Measurements from ENCODE around the gene OR10X1.

OR10X1 gene, protein sequence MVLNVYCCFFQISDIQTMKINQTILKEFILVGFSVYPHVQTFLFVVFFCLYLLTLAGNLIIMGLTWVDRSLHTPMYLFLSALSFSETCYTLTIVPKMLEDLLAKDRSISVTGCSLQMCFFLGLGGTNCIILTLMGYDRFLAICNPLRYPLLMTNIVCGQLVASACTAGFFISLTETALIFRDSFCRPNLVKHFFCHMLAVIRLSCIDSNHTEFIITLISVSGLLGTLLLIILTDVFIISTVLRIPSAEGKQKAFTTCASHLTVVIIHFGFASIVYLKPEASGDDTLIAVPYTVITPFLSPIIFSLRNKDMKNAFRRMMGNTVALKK

DNA sequence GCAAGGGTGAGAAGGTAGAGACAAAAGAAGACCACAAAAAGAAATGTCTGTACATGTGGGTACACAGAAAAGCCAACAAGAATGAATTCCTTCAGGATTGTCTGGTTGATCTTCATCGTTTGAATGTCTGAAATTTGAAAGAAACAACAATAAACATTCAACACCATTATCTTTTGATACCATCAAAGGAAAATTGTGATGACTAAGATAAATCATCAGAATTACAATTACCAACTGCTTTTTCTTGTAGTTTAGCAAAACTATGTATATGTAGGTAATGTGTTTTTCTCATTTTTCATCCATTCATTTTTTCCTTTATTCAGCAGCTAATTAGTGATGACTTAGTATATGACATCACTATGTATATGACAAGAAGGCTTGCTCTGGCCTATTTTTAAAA, at the start of gene OR10X1:
Gene OR10X1 (minus strand): TSS at position 167 of the 400 bp plus-strand sequence. CDS start 0 bp downstream, at position 167.
- in situ Hi-C loops (cut with HindIII; ENCODE audit: low pct_ligation_motif_present, low sequenced_read_pairs) = no loop called here
- TF ChIP-seq, protein P1, sequence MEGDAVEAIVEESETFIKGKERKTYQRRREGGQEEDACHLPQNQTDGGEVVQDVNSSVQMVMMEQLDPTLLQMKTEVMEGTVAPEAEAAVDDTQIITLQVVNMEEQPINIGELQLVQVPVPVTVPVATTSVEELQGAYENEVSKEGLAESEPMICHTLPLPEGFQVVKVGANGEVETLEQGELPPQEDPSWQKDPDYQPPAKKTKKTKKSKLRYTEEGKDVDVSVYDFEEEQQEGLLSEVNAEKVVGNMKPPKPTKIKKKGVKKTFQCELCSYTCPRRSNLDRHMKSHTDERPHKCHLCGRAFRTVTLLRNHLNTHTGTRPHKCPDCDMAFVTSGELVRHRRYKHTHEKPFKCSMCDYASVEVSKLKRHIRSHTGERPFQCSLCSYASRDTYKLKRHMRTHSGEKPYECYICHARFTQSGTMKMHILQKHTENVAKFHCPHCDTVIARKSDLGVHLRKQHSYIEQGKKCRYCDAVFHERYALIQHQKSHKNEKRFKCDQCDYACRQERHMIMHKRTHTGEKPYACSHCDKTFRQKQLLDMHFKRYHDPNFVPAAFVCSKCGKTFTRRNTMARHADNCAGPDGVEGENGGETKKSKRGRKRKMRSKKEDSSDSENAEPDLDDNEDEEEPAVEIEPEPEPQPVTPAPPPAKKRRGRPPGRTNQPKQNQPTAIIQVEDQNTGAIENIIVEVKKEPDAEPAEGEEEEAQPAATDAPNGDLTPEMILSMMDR (IDR thresholded peaks at IDR 0.05; ENCODE audit: low read depth, low read length, missing control alignments) = no peak
- no peak within 1 kb of the TSS for H3K27ac ChIP-seq
- H3K4me3 ChIP-seq (ENCODE audit: low read depth, low read length) = no peak within 1 kb of the TSS
- DNase-seq = no peak
- H3K27me3 ChIP-seq (replicated peaks) = no peaks in the 10 kb centered on the region
- H3K36me3 ChIP-seq (replicated peaks) = no peaks in the 10 kb centered on the region

DNA sequence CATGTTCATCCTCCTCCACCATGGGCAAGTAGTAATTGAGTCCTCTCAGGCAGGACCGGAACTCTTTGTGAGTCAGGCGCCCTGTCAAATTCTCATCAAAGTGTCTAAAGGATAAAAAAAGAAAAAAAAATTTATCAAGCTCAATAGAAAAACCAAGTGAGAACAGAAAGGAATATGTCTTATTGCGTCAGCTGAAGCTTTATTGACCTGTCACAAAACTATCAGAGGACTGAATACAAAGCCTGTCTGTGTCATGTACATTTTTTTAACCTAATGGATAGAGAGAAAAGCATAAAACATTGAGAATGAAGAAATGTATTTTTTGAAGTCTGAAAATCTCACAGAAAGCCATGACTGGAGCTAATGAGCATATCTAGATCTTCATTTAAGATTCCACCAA, 34.1 kb upstream of the OR10X1 start:
- no peaks in the 10 kb centered on the region for H3K27me3 ChIP-seq (replicated peaks)
- H3K36me3 ChIP-seq (replicated peaks) = no peaks in the 10 kb centered on the region
- H3K27ac ChIP-seq = no peak overlapping the region
- in situ Hi-C loops (cut with HindIII; ENCODE audit: low pct_ligation_motif_present, low sequenced_read_pairs) = no loop called here
- no peak for DNase-seq
- no peak overlapping the region for H3K4me3 ChIP-seq (ENCODE audit: low read depth, low read length)
- TF ChIP-seq, protein P1 (IDR thresholded peaks at IDR 0.05; ENCODE audit: low read depth, low read length, missing control alignments) = no peak

DNA sequence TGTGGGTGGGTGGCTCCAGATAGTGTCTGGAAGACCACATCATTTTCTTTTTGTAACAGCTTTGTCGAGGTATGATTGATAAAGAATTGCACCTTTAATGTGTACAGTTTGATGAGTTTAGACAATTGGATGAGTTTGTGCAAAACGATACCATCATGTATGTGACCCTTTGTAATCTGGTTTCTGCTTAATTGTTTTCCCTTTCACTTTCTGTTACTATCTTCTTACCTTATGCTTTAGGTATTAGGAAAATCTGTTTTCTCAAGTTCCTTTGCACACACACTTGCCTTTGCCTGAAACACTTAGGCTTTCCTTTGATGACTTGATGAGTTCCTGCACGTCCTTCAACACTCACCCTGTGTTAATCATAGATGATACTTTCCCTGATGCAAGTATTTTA, 32.2 kb upstream of the OR10X1 start:
- no peak for DNase-seq

DNA sequence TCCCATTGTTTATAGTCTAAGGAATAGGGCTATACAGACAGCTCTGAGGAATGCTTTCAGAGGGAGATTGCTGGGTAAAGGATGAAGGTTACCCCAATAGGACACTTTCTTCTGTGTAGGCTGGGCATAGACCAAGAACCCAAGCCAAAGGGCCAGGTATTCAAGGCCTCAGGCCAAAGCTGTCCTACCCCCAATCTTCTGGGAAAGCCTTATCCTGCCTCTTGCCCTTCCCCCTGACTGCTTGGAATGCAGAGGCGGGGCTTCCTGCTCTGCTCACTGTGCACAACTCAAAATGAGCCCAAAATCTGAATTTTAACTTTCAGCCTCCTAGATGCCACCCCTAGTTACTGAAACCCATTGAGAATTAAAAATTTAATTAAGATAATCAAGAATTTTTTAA, 27.6 kb upstream of the OR10X1 start:
- no peaks in the 10 kb centered on the region for H3K27me3 ChIP-seq (replicated peaks)
- TF ChIP-seq, protein P1 (IDR thresholded peaks at IDR 0.05; ENCODE audit: low read depth, low read length, missing control alignments) = no peak
- DNase-seq = no peak
- no peak overlapping the region for H3K4me3 ChIP-seq (ENCODE audit: low read depth, low read length)
- no peak overlapping the region for H3K27ac ChIP-seq
- no peaks in the 10 kb centered on the region for H3K36me3 ChIP-seq (replicated peaks)
- in situ Hi-C loops (cut with HindIII; ENCODE audit: low pct_ligation_motif_present, low sequenced_read_pairs) = no loop called here

More for the DNA sequence above, 32.2 kb upstream of the OR10X1 start:
- in situ Hi-C loops (cut with HindIII; ENCODE audit: low pct_ligation_motif_present, low sequenced_read_pairs) = no loop called here
- Histone ChIP-seq H3K27me3 (replicated peaks) (no peaks in the 10 kb centered on the region), H3K36me3 (replicated peaks) (no peaks in the 10 kb centered on the region), H3K27ac (no peak overlapping the region), H3K4me3 (ENCODE audit: low read depth, low read length) (no peak overlapping the region)
- TF ChIP-seq, protein P1 (IDR thresholded peaks at IDR 0.05; ENCODE audit: low read depth, low read length, missing control alignments) = no peak

DNA sequence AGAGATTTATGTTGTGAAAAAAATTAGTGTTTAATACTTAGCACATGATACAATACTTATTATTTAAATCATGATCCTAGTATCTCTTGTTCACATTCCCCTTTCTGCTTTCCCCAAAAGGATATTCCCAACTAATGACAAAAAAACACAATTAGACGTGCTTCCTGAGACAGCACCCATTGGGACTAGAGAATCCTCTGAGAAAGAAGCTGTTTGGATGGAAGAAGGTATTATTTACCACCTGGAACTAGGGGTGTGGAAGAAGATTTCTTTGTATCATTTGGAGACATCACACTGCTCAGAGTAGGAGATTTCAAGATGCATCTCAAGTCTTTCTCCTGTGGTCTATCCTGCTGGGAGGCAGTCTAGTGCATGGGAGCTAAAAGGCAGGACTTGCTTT, 25.3 kb upstream of the OR10X1 start, which contains the start of gene OR10Z1:
Gene OR10Z1 (plus strand): TSS at position 301 of the 400 bp plus-strand sequence. CDS start 1,171 bp downstream, outside the sequence.
- no peak within 1 kb of the TSS for H3K27ac ChIP-seq
- no peak within 1 kb of the TSS for H3K4me3 ChIP-seq (ENCODE audit: low read depth, low read length)
- no peak for DNase-seq
- in situ Hi-C loops (cut with HindIII; ENCODE audit: low pct_ligation_motif_present, low sequenced_read_pairs) = no loop called here
- TF ChIP-seq, protein P1 (IDR thresholded peaks at IDR 0.05; ENCODE audit: low read depth, low read length, missing control alignments) = no peak
- no peaks in the 10 kb centered on the region for H3K36me3 ChIP-seq (replicated peaks)
- H3K27me3 ChIP-seq (replicated peaks) = no peaks in the 10 kb centered on the region
